Stimulated activated CD8-positive, alpha-beta memory T cell treated with anti-CD3 and anti-CD28 coated beads, Interleukin-4, amount 100 ng/mL, for 24 hours (primary cell): ENCODE measurements around the gene CPA1.

Experiments used
- DNase-seq: peaks from one replicate; pipeline ENCODE4 v3.0.0-alpha.2; 2020; ENCODE audit warnings: low read depth

The CPA1 gene

GRCh38 chr7:130379921-130380860, at the start of gene CPA1:
Gene CPA1 (plus strand): TSS chr7:130380494. CDS start chr7:130380521, 27 bp downstream.
- no peak for DNase-seq

DNA sequence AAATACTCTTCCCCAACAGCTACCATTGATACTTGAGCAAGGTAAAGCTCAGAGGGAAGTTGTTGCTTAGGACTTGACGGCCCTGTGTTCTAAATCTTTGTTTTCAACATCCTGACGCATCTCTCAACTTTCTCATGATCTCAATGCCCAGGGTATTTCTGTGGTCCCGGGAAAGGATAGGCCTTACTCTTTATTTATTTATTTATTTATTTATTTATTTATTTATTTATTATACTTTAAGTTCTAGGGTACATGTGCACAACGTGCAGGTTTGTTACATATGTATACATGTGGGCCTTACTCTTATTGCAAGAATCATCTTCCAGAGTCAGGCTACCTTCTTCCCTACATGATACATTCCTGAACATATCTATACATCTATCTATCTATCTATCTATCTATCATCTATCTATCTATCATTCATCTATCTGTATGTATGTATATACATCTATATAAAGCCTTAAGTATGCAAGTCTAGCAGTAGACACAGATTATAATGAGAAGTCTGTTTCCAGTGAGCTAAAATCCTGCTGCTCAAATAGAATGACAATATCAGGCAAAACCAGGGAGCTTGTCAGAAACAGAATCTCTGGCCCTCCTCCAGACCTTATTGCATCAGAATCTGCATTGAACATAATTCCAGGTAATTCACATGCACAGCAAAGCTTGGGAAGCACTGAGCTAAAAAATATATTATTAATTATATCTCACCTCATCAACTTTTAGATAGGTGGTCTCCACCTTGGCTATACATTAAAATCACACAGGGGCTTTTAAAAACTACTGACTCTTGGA, 47.8 kb upstream of the CPA1 start:
- no peak for DNase-seq

GRCh38 chr7:130333832-130334231, 46.5 kb upstream of the CPA1 start:
- no peak for DNase-seq

- DNase-seq: no peak
Observed at GRCh38 chr7:130334274-130334673, 46.0 kb upstream of the CPA1 start.

DNA sequence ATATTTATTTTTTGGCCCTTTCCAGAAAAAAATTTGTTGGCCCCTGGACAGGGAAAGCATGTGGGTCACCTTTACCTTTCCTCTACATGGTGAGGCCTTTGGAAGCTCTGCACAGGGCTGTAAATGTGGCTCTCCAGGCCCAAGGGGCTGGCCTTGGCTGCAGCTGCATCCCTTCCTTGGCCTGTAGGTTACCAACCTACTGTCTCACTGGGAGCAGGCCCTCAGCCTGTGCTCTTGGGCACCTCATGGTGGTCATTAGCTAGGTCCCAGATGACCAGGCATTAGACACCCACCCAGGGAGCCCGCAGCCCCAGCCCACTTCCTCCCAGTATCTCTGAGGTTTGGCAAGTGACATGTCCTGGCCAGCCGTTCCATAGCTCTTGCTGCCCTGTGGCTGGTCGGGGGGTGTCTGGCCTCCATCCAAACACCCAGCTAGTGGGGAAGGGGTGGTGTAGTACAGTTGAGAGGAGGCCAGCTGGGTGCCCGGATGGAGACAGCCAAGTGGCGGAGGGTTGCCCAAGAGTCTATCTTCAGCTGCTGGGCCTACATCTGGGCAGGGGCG, 42.8 kb upstream of the CPA1 start:
- no peak for DNase-seq

- no peak for DNase-seq
Observed at GRCh38 chr7:130338233-130338632, 42.1 kb upstream of the CPA1 start.

GRCh38 chr7:130341882-130342281, 38.4 kb upstream of the CPA1 start:
- DNase-seq: no peak

DNA sequence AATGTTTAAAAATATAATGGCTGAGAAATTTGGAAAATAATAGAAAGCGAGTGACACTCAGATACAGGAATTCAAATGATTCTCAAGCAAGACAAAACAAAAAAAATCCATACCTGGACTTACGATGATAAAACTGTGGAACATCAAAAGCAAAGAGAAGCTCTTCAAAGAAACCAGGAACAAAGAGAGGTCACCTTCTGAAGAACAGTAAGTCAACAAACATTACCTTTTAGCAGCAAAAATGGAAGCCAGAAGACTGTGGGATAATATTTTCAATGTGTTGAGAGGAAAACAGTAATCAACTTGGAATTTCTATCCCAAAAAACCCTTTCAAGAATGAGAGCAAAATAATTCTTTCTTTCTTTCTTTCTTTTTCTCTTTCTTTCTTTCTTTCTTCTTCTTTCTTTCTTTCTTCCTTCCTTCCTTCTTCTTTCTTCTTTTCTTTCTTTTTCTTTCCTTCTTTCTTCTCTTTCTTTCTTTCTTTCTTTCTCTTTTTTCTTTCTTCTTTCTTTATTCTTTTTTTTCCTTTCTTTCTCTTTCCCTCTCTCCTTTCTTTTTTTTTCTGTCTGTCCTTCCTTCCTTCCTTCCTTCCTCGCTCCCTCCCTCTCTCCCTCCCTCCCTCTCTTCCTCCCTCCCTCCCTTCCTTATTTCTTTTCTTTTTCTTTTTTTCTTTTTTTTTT, 37.5 kb upstream of the CPA1 start:
- DNase-seq: no peak

- no peak for DNase-seq
Observed at GRCh38 chr7:130344271-130344866, 35.9 kb upstream of the CPA1 start, which contains the start of gene CPA5. Gene CPA5 (plus strand): TSS chr7:130344816. CDS start chr7:130346486, 1,670 bp downstream.

DNA sequence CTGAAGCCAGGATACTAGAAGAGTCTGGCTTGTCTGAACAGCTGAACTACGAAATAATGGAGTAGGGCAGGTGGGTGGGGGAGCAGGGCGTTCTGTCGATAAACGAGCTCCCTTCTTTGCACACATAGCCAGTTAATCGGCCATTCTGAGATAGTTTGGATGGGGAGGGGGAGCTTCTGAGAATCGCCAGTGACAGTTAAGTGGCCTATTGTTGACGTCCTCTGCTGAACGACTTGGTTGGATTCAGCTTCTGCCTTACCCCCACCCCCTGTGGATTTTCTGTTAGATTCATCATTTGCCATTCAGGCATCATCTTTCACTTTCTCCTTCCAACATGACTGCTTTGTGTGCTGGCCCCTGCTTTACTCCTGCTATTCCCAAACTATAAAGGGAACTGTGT, 35.2 kb upstream of the CPA1 start:
- DNase-seq: no peak

DNA sequence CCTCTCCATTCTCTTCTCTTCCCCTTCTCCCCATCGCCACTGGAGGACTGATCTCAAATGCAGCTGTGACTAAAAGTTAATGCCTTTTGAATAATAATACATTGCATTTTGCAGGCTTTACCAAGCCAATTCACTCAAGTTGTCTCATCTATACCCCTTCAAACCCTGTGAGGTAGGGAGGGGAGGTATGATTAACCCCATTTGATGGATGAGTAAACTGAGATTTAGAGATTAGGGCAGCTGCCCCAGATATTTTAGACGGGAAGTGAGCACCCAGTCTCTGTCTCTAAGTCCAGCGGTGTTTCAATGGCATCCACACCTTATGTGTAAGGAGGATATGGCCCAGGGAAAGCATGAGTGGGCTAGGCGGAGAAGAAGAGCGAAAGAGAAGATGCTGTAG, 34.6 kb upstream of the CPA1 start:
- DNase-seq: no peak

DNA sequence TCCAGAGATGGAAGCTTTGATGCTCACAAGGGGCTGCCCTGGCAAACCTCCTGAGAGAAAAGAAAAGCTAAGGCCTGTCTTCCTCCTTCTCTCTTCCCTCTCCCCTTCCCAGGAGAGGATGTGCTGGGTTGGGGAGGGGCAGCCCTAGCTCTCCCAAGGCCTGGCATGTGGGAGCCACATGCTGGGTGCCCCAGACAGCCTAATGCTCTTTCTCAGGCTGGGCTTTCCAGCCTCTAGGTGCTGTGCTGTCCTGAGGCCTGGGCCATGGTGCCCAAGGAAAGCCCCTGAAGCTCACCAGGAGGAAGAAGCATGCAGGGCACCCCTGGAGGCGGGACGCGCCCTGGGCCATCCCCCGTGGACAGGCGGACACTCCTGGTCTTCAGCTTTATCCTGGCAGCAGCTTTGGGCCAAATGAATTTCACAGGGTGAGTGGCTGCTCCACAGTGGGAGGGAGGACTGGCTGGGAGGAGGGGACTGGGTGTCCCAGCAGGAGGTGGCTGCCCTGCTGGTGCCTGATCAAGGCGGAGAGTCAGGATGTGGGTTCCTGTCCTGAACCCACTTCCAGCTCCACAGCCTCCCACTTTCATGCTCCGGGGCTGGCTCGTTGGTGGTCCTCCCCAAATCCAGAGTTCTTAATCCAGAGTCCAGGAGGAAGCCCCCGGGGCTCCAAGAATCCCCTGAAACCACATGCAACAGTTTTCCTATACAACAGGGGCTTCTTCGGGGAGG, 34.0 kb upstream of the CPA1 start:
- DNase-seq: no peak

DNA sequence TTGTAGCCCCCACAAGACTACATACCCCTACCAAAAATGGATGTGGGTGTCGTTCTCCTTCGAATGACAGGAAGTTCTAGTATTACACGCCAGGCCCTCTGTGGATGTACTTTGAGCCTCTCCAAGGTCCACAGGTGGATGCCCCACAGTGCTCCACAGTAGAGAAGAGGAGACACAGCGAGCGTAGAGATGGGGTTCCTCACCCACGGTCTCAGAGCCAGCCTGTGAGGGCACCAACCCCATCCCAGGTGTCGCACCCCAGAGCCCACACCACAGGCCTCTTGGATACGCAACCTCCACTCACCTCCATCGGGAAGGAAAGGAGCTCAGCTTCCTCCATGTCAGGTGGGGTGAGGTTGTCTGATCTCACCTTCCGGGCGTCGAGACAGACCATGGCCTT, 33.4 kb upstream of the CPA1 start:
- no peak for DNase-seq

DNA sequence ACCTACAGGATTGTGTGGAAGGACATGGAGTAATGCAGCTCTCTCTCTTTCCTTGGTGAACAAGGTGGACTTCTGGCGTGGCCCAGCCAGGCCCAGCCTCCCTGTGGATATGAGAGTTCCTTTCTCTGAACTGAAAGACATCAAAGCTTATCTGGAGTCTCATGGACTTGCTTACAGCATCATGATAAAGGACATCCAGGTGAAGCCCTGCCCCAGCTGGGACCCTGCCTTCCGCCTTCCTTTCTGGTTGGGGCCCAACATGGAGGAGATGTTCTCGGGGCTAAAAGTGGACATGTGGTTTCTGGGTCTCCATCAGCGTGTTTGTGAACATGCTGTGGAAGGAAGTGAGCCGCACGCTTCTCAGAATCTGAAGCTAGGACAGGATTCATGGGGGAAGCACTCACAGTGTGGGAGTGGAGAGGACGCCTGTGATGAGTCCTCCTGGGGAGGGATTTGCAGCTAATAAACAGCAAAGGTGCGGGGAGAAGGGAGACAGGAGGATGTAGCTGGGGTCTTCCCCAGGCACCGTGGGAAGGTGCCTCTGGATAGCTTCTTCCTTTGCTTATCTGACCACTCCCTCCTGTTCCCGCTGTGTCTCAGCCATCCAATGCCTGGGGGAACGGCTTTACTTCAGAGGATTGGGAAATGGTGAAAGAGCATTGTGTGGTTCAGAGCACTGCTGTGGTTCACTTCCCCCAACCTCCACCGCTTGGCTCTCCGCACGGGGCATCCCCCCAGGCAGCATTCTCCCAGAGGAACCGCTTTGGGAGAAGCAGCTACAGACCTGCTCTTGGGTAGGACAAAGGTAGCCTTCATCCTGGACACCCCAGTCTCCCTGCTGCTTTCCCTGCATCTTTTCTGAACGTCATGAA, 30.1 kb upstream of the CPA1 start:
- no peak for DNase-seq

GRCh38 chr7:130350945-130351790, 29.1 kb upstream of the CPA1 start:
- no peak for DNase-seq

DNA sequence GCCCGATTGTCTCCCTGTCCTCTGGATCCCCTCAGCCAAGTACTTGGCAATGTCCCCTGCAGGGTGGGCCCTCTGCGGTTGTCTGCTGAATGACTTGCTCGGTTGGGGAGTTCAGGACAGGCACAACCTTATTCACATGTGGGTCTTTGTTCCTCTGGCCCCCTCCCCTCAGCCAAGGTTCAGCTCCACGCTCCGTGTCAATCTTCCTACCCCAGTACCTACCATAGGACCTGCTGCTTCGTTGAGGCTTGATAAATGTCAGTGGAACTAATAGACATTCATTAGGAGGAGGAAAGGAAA, 28.6 kb upstream of the CPA1 start:
- no peak for DNase-seq

- no peak for DNase-seq
Observed at GRCh38 chr7:130352194-130353074, 27.9 kb upstream of the CPA1 start.

GRCh38 chr7:130353196-130353595, 27.1 kb upstream of the CPA1 start:
- no peak for DNase-seq
